T-helper 17 cell (primary cell): Measurements from ENCODE around the gene ING4. TPM values are rescaled to one million over a fixed set of nuclear protein-coding genes. Genes with fewer than 3 reads are reported as not detected.

Source experiments
- ATAC-seq: fragments of 150-1000 bp; cut with Tn5 transposase; 2 replicates; pipeline ENCODE4 v1.10.0; 2021; ENCODE audit warnings: mild to moderate bottlenecking, moderate library complexity
- DNase-seq, 3 donors: peaks; one replicate each; pipeline versions ENCODE4 v3.0.0 to v3.0.0-alpha.2; 2020 to 2021
- H3K9me3 ChIP-seq: one replicate; pipeline ENCODE4 v1.7.0; 2013; ENCODE audit warnings: low read length, mild to moderate bottlenecking; ENCODE audit not compliant: control insufficient read depth, poor library complexity, severe bottlenecking
- H3K27ac Mint-ChIP-seq: one replicate; pipeline ENCODE4 v1.8.0; 2022; ENCODE audit warnings: mild to moderate bottlenecking, moderate library complexity, mixed read lengths
- H3K27me3 Mint-ChIP-seq: one replicate; pipeline ENCODE4 v1.8.0; 2022; ENCODE audit warnings: mixed read lengths
- H3K36me3 Mint-ChIP-seq: one replicate; pipeline ENCODE4 v1.8.0; 2022; ENCODE audit warnings: low read depth, mixed read lengths
- H3K4me1 Mint-ChIP-seq: one replicate; pipeline ENCODE4 v1.8.0; 2022; ENCODE audit warnings: mild to moderate bottlenecking, mixed read lengths
- H3K4me3 Mint-ChIP-seq: one replicate; pipeline ENCODE4 v1.8.0; 2022; ENCODE audit warnings: mild to moderate bottlenecking, moderate library complexity, mixed read lengths
- total RNA-seq, 4 donors: library from RNA in 2 of 4; stranded (reverse) in 2 of 4; gene quantifications; one replicate each; pipeline ENCODE4 v1.2.3 and lab custom pipeline; 2022 to 2026

ING4 gene
- total RNA-seq, 2 donors from 2014 or later: 28.1 to 29.3 TPM

DNA sequence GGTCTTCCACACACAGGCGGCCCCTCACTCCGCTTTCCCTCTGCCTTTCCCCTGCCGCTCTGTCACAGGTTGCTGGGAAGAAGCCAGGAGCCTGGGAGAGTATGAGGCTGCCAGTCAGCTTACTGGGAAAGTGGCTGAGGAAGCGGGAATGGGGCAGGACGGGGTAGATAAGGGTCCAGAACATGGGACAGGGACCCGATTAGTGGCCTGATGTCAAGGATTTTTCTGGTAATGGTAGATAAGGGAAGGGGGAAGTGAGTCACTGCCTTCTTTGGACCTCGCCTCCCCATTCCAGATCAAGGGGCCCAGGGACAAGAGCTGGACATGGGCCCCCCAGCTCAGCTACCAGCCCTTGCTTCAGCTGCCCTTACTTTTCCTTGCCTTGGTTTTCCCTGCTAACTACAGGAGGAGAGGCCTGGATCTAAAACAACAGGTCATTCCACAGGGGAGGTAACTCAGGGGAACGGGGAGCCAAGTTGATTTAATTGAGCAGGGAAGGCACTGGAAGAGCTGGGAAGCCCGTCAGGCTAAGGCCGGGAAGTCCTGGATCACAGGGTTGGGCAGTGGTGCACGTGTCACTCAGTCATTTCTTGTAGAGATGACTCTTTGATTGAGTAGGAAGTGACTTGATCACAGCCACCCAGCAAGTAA lies 23.6 kb downstream of the ING4 start:
- DNase-seq (no peak), ATAC-seq (no peak)
- H3K27ac Mint-ChIP-seq: no peak overlapping the region
- peaks cover 7% of the 10 kb centered on the region for H3K27me3 Mint-ChIP-seq
- no peak overlapping the region for H3K4me3 Mint-ChIP-seq
- peaks cover 13% of the 10 kb centered on the region for H3K4me1 Mint-ChIP-seq
- no peaks in the 10 kb centered on the region for H3K36me3 Mint-ChIP-seq
- H3K9me3 ChIP-seq: no peaks in the 10 kb centered on the region

DNA sequence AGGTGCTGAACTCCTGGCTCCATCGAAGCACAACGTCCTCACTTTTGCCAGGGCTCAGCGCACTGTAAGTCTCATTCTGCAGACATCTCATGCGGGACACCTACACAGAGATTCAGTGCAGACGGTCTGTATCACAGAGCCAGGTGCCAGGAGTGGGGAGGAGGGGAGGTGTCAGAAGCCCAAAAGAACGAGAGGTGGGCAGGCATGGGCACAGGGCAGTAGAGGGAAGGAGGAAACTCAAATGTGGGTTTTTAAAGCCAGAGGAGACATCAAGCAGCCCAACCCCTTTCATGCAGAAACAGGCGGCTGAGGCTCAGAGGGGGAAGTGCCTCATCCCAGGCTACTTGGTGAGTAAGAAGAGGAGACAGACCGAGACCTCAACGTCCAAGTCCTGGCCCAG lies 24.6 kb downstream of the ING4 start:
- no peak for ATAC-seq
- Mint-ChIP-seq H3K4me1 (peaks cover 13% of the 10 kb centered on the region), H3K27ac (no peak overlapping the region), H3K36me3 (no peaks in the 10 kb centered on the region), H3K27me3 (peaks cover 7% of the 10 kb centered on the region), H3K4me3 (no peak overlapping the region)
- no peaks in the 10 kb centered on the region for H3K9me3 ChIP-seq
- no peak for DNase-seq

GRCh38 chr12:6635856-6636531 lies 26.9 kb downstream of the ING4 start, which contains the start of gene LPAR5:
TSS of gene LPAR5 (minus strand) at chr12:6635959. CDS start at chr12:6621248, 14,711 bp downstream.
- ATAC-seq: peak; percentile 36
- no peaks in the 10 kb centered on the region for H3K27me3 Mint-ChIP-seq

GRCh38 chr12:6635375-6635855 lies 27.5 kb downstream of the ING4 start:
- peaks cover 30% of the 10 kb centered on the region for H3K4me1 Mint-ChIP-seq
- ATAC-seq (peak; percentile 38), DNase-seq (no peak)
- H3K4me3 Mint-ChIP-seq: peak overlapping the region; percentile 74
- H3K9me3 ChIP-seq: no peaks in the 10 kb centered on the region
- peak overlapping the region; percentile 39 for H3K27ac Mint-ChIP-seq
- no peaks in the 10 kb centered on the region for H3K36me3 Mint-ChIP-seq
- no peaks in the 10 kb centered on the region for H3K27me3 Mint-ChIP-seq

More at GRCh38 chr12:6635856-6636531, 26.9 kb downstream of the ING4 start, which contains the start of gene LPAR5:
- H3K9me3 ChIP-seq: no peaks in the 10 kb centered on the region
- Mint-ChIP-seq H3K4me1 (peaks cover 30% of the 10 kb centered on the region), H3K27ac (peak within 1 kb of the TSS; percentile 39), H3K36me3 (no peaks in the 10 kb centered on the region), H3K4me3 (peak within 1 kb of the TSS; percentile 74)
- no peak for DNase-seq

DNA sequence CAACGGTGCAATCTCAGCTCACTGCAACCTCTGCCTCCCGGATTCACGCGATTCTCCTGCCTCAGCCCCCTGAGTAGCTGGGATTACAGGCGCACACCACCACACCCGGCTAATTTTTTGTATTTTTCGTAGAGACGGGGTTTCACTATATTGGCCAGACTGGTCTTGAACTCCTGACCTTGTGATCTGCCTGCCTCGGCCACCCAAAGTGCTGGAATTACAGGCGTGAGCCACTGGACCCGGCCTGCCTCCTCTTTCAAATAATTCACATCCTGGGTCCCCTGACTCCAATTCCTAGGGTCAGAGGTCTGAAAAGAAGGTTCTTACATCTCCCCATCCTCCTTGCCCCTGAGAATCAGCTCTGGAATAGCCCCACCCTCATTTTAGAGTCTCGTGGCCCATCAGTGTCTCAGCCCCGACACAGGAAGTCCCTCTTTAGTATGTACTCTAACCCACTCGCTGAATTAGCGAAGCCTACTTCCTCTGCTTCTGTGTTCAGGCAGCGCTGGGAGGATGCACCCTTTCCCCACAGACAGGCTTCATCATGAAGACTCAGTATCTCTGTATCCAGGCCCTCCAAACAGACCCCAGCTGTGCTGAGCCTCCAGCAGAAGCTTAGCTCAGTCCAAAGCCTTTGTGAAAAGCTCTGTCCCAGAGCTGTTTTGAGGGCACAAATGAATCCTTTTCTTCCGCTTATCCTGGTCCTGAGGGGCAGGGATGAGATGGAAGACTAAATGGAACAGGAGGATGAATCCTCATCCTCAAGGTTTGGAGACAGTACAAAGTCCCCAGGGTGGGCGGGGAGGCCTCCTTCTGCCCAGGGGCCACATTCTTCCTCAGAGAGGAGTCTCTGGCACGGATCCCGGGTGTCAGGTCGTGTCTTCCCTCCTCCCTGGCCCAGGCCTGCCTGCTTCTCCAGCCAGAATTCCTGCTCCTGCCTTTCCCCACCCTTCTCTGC lies 30.6 kb downstream of the ING4 start:
- Mint-ChIP-seq H3K27ac (peak overlapping the region; percentile 94), H3K4me3 (peak overlapping the region; percentile 91), H3K27me3 (no peaks in the 10 kb centered on the region), H3K36me3 (no peaks in the 10 kb centered on the region), H3K4me1 (peaks cover 40% of the 10 kb centered on the region)
- no peaks in the 10 kb centered on the region for H3K9me3 ChIP-seq
- ATAC-seq (peak; percentile 77), DNase-seq (no peak)

DNA sequence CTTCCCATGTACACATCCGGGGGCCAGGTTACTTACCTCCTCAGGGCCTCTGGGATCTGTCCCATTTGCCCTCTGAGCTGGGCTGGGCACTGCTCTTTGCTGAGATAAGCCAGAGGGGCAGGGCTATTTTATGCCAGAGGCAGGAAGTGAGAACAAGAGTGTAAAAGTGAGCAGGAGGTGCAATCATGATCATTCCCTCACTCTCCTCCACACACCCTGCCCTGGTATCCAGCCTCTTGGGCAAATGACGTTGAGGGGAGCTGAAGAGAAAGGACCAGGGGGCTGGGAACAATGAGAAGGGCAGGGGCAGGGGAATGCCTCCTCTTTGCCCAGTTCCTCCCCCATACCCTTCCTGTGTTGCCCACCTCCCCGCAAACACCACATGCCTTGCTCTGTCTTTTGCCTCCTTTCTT lies 31.4 kb downstream of the ING4 start:
- ATAC-seq: no peak

DNA sequence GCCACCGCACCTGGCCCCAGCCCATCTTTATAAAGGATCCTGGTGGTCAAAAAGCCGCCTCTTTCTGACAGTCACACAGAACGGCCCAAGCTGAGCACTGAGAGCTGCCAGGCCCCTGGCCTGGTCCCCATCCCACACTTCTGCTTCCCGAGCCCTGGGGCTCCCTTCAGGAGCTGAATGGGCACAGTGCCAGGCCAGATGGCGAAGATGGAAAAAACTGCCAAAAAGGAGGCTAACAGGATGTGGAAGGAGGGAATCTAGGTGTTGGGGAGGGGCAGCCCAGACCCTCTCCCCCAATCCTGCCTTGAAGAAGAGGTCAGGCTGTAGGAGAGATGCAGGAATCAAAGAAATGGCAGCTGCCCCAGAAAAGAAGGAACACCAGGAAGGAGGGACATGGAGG lies 32.2 kb downstream of the ING4 start:
- DNase-seq (no peak), ATAC-seq (no peak)
- Mint-ChIP-seq H3K27ac (peak overlapping the region; percentile 47), H3K27me3 (no peaks in the 10 kb centered on the region), H3K36me3 (no peaks in the 10 kb centered on the region), H3K4me3 (peak overlapping the region; percentile 91), H3K4me1 (peaks cover 35% of the 10 kb centered on the region)
- H3K9me3 ChIP-seq: no peaks in the 10 kb centered on the region

More for the DNA sequence above, 31.4 kb downstream of the ING4 start:
- Mint-ChIP-seq H3K4me3 (peak overlapping the region; percentile 91), H3K36me3 (no peaks in the 10 kb centered on the region), H3K27ac (peak overlapping the region; percentile 94), H3K27me3 (no peaks in the 10 kb centered on the region), H3K4me1 (peaks cover 41% of the 10 kb centered on the region)
- no peak for DNase-seq
- no peaks in the 10 kb centered on the region for H3K9me3 ChIP-seq

DNA sequence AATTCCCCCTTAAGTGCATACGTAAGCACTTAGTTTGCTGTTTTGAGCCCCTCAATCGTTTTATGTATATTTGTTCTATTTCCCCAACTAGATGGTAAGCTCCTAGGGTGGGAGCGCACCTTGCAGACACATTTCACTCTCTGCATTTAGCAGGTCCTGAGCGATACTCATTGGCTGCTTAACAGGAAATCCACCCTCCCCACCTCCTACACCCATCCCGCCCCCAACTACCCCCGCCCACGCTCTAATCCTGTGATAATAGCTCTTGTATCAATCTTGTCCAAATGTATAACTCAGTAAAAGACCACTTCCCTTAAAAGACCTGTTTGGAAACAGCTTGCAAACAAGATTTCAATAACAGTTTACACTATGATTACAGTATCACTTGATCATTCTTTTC lies 35.3 kb downstream of the ING4 start:
- peak in 1 of 3 donors; percentile 39 for DNase-seq
- H3K9me3 ChIP-seq: no peaks in the 10 kb centered on the region
- Mint-ChIP-seq H3K36me3 (no peaks in the 10 kb centered on the region), H3K4me1 (peaks cover 27% of the 10 kb centered on the region), H3K27me3 (no peaks in the 10 kb centered on the region), H3K4me3 (peak overlapping the region; percentile 93), H3K27ac (peak overlapping the region; percentile 95)
- ATAC-seq: peak; percentile 87

DNA sequence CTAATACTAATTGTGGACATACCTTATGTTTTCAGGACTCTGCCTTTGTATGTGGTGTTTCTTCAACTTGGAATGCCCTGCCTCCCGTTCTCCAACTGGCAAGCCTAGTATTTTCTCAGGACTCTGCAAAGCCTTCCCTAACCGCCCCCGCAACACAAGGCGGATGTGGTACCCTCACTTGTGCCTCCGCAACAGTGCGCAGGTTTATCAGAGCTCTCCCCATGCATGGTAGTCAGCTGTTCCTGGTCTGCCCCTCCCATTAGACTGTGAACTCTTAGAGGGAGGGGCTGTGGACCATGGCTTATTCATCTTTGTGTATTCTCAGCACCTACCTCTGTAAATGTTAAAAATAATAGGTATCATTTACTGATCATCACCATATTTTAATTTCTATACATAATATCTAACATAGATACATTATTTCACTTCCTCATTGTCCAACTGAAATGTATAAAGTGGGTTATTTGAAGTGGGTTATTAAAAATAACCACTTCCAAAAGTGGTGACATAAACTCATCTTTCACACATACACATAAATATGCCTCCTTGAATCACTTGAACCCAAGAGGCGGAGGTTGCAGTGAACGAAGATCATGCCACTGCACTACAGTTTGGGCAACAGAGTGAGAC lies 36.1 kb downstream of the ING4 start:
- no peaks in the 10 kb centered on the region for H3K27me3 Mint-ChIP-seq
- peak overlapping the region; percentile 62 for H3K4me3 Mint-ChIP-seq
- ATAC-seq (peak; percentile 26), DNase-seq (no peak)
- H3K27ac Mint-ChIP-seq: peak overlapping the region; percentile 95
- no peaks in the 10 kb centered on the region for H3K36me3 Mint-ChIP-seq
- H3K4me1 Mint-ChIP-seq: peaks cover 20% of the 10 kb centered on the region
- H3K9me3 ChIP-seq: no peaks in the 10 kb centered on the region

DNA sequence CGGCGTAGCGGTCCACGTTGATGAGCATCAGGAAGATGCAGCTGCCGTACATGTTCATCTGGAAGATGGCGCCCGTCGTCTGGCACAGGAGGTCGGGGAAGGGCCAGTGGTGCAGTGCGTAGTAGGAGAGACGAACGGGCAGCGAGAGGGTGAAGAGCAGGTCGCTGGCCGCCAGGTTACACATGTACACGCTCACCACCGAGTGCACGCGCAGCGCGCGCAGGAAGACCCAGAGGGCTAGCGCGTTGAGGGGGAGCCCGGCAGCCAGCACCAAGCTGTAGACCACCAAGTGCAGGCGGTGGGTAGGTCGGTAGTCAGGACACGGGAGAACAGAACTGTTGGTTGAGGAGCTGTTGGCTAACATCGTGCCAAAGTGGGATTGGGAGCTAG lies 42.0 kb downstream of the ING4 start:
- DNase-seq (no peak), ATAC-seq (no peak)
- Mint-ChIP-seq H3K4me1 (peaks cover 16% of the 10 kb centered on the region), H3K36me3 (no peaks in the 10 kb centered on the region), H3K4me3 (peak overlapping the region; percentile 77), H3K27me3 (no peaks in the 10 kb centered on the region), H3K27ac (no peak overlapping the region)
- no peaks in the 10 kb centered on the region for H3K9me3 ChIP-seq

- H3K4me3 Mint-ChIP-seq: peak overlapping the region; percentile 77
- H3K9me3 ChIP-seq: no peaks in the 10 kb centered on the region
- H3K27me3 Mint-ChIP-seq: no peaks in the 10 kb centered on the region
- H3K27ac Mint-ChIP-seq: peak overlapping the region; percentile 6
- H3K36me3 Mint-ChIP-seq: no peaks in the 10 kb centered on the region
- DNase-seq: peak; percentile 37 to 45 (median 45)
- ATAC-seq: peak; percentile 82
- peaks cover 17% of the 10 kb centered on the region for H3K4me1 Mint-ChIP-seq
Measured at GRCh38 chr12:6620137-6620884, 42.6 kb downstream of the ING4 start.
